H1 (cell line): ENCODE results near the gene PKD1L1. TPM values are rescaled to one million over a fixed set of nuclear protein-coding genes. Genes with fewer than 3 reads are reported as not detected.
A peak's percentile ranks its signal among the peaks of the same experiment; 100 is the strongest.

Experiments used
- CTCF ChIA-PET: fragments of 300-600 bp; sonication (Branson Sonifier 250); formaldehyde crosslinking; loops from one replicate; lab custom pipeline; 2021; ENCODE audit not compliant: partially characterized antibody; lab: Charles Lee
- POLR2A ChIA-PET: fragments of 300-600 bp; sonication (Branson Sonifier 250); formaldehyde crosslinking; loops from one replicate; lab custom pipeline; 2021; ENCODE audit warnings: inconsistent platforms; ENCODE audit not compliant: partially characterized antibody; lab: Charles Lee
- DNase-seq, 2 experiments: peaks; one replicate each; pipeline versions ENCODE4 v3.0.0 to v3.0.0-alpha.2; 2010 to 2022; ENCODE audit warnings: low spot score in 2 of 2, low read depth in 1 of 2, mixed read lengths in 1 of 2
- FAIRE-seq: peaks from 2 replicates; lab custom pipeline; 2011; peaks lifted over from hg19 to GRCh38; lab: Jason Lieb, UNC
- H2AFZ ChIP-seq: 2 replicates; pipeline ENCODE4 v1.8.1; 2012; ENCODE audit warnings: low read length, inconsistent platforms
- H2AK5ac ChIP-seq: 2 replicates; pipeline ENCODE4 v1.6.1; 2013; ENCODE audit warnings: low read depth, low read length
- H2BK120ac ChIP-seq: replicated peaks from 2 replicates; pipeline ENCODE3; 2013; ENCODE audit warnings: low read depth, low read length, inconsistent platforms
- H2BK12ac ChIP-seq: 2 replicates; pipeline ENCODE4 v1.6.1; 2013; ENCODE audit warnings: low read depth, low read length
- H2BK15ac ChIP-seq: 2 replicates; pipeline ENCODE4 v1.6.1; 2013; ENCODE audit warnings: low read length
- H2BK20ac ChIP-seq: 2 replicates; pipeline ENCODE4 v1.6.1; 2013; ENCODE audit warnings: low read length
- H2BK5ac ChIP-seq: 2 replicates; pipeline ENCODE4 v1.6.1; 2013; ENCODE audit warnings: low read depth, low read length
- H3K14ac ChIP-seq: 2 replicates; pipeline ENCODE4 v1.6.1; 2013; ENCODE audit warnings: inconsistent platforms; ENCODE audit not compliant: insufficient read length
- H3K18ac ChIP-seq: 2 replicates; pipeline ENCODE4 v1.6.1; 2013; ENCODE audit warnings: low read length; ENCODE audit errors: extremely low read depth
- H3K23ac ChIP-seq: 2 replicates; pipeline ENCODE4 v1.6.1; 2013; ENCODE audit warnings: inconsistent platforms; ENCODE audit not compliant: insufficient read length
- H3K23me2 ChIP-seq: 2 replicates; pipeline ENCODE4 v1.6.1; 2013; ENCODE audit warnings: low read depth, low read length
- H3K27ac ChIP-seq: 2 replicates; pipeline ENCODE4 v1.6.1; 2011; ENCODE audit warnings: low read depth, low read length, inconsistent platforms
- H3K27me3 ChIP-seq, 4 experiments: replicated peaks in 1 of 4; 1 replicate in 1 of 4; 2 replicates in 3 of 4; pipeline versions ENCODE4 v1.6.1 to v1.8.1; 2011 to 2013; ENCODE audit warnings: low read length in 3 of 4, mild to moderate bottlenecking in 3 of 4, inconsistent platforms in 2 of 4, mixed read lengths in 2 of 4, moderate library complexity in 1 of 4; ENCODE audit not compliant: control insufficient read depth in 3 of 4, insufficient read depth in 3 of 4; ENCODE audit errors: extremely low read depth in 1 of 4
- H3K36me3 ChIP-seq, 4 experiments: 2 replicates each; pipeline versions ENCODE4 v1.6.1 to v1.8.1; 2011 to 2013; ENCODE audit warnings: mild to moderate bottlenecking in 4 of 4, low read length in 3 of 4, moderate library complexity in 2 of 4, control low read depth in 1 of 4, inconsistent platforms in 1 of 4; ENCODE audit not compliant: insufficient read depth in 4 of 4, control insufficient read depth in 2 of 4
- H3K4ac ChIP-seq: replicated peaks from 2 replicates; pipeline ENCODE3; 2013; ENCODE audit warnings: low read length, low read depth, mixed read lengths, inconsistent platforms; ENCODE audit not compliant: insufficient read length
- H3K4me1 ChIP-seq, 4 experiments: replicated peaks in 1 of 4; 1 replicate in 1 of 4; 2 replicates in 3 of 4; pipeline versions ENCODE4 v1.6.1 to v1.8.1; 2011 to 2013; ENCODE audit warnings: low read length in 3 of 4, inconsistent platforms in 2 of 4, mixed read lengths in 1 of 4; ENCODE audit not compliant: insufficient read depth in 4 of 4, control insufficient read depth in 3 of 4
- H3K4me2 ChIP-seq, 2 experiments: 2 replicates each; pipeline versions ENCODE4 v1.6.1 to v1.8.1; 2011 to 2013; ENCODE audit warnings: low read depth in 2 of 2, low read length in 2 of 2, control low read depth in 1 of 2, inconsistent platforms in 1 of 2, mild to moderate bottlenecking in 1 of 2; ENCODE audit not compliant: insufficient read depth in 1 of 2
- H3K4me3 ChIP-seq, 4 experiments: fragments of 200-600, 300-600 bp in 1 of 4; sonication (generic), shearing (Covaris generic), sonication (Bioruptor Twin) in 1 of 4; 2 replicates each; pipeline versions ENCODE4 v1.5.1 to v1.8.1; 2011 to 2016; ENCODE audit warnings: low read length in 4 of 4, low read depth in 3 of 4, control low read depth in 2 of 4, inconsistent platforms in 2 of 4, mild to moderate bottlenecking in 2 of 4, mixed read lengths in 1 of 4, moderate library complexity in 1 of 4; ENCODE audit not compliant: insufficient read depth in 2 of 4; ENCODE audit errors: extremely low read depth in 1 of 4
- H3K56ac ChIP-seq: replicated peaks from 2 replicates; pipeline ENCODE3; 2013; ENCODE audit warnings: low read depth, mild to moderate bottlenecking, mixed read lengths, low read length, inconsistent platforms; ENCODE audit not compliant: insufficient read length
- H3K79me1 ChIP-seq: 2 replicates; pipeline ENCODE4 v1.6.1; 2013; ENCODE audit warnings: low read depth, low read length, control low read depth
- H3K79me2 ChIP-seq, 2 experiments: 2 replicates each; pipeline versions ENCODE4 v1.6.1 to v1.8.1; 2012 to 2013; ENCODE audit warnings: low read length in 2 of 2, mild to moderate bottlenecking in 2 of 2, inconsistent platforms in 1 of 2; ENCODE audit not compliant: insufficient read depth in 2 of 2, control insufficient read depth in 1 of 2
- H3K9ac ChIP-seq, 4 experiments: replicated peaks in 1 of 4; 1 replicate in 1 of 4; 2 replicates in 3 of 4; pipeline versions ENCODE4 v1.6.1 to v1.8.1; 2011 to 2013; ENCODE audit warnings: low read depth in 3 of 4, low read length in 3 of 4, control low read depth in 2 of 4, mild to moderate bottlenecking in 2 of 4, moderate library complexity in 2 of 4, inconsistent platforms in 1 of 4; ENCODE audit errors: extremely low read depth in 1 of 4
- H3K9me3 ChIP-seq, 2 experiments: 2 replicates each; pipeline versions ENCODE4 v1.6.1 to v1.8.1; 2012 to 2013; ENCODE audit warnings: mild to moderate bottlenecking in 2 of 2, moderate library complexity in 2 of 2, control low read depth in 1 of 2, inconsistent platforms in 1 of 2, low read depth in 1 of 2, low read length in 1 of 2, mixed read lengths in 1 of 2; ENCODE audit not compliant: insufficient read depth in 2 of 2
- H4K20me1 ChIP-seq, 2 experiments: replicated peaks in 1 of 2; 2 replicates each; pipeline versions ENCODE3 to v1.8.1; 2011 to 2013; ENCODE audit warnings: inconsistent platforms in 2 of 2, low read length in 2 of 2, mild to moderate bottlenecking in 1 of 2; ENCODE audit not compliant: insufficient read depth in 2 of 2, control insufficient read depth in 1 of 2
- H4K5ac ChIP-seq: 2 replicates; pipeline ENCODE4 v1.6.1; 2013; ENCODE audit warnings: low read length, low read depth, mixed read lengths, inconsistent platforms; ENCODE audit not compliant: insufficient read length
- H4K8ac ChIP-seq: 2 replicates; pipeline ENCODE4 v1.8.0; 2013; ENCODE audit warnings: mild to moderate bottlenecking, moderate library complexity, low read length, inconsistent platforms; ENCODE audit not compliant: insufficient read depth; ENCODE audit errors: extremely low read depth
- H4K91ac ChIP-seq: replicated peaks from 2 replicates; pipeline ENCODE3; 2013; ENCODE audit warnings: low read length, mixed read lengths, inconsistent platforms; ENCODE audit not compliant: insufficient read length
- CBX8 ChIP-seq: fragments of 300-800, 300-1000 bp; sonication (generic); IDR thresholded peaks from 2 replicates; pipeline ENCODE4 v1.7.1; 2016; ENCODE audit warnings: low read depth, low read length, borderline replicate concordance
- NRF1 ChIP-seq: IDR thresholded peaks from 2 replicates; pipeline ENCODE4 v1.6.1; 2011; ENCODE audit warnings: mild to moderate bottlenecking, low read depth, low read length, improper control_type of control experiment
- RFX5 ChIP-seq: IDR thresholded peaks from 2 replicates; pipeline ENCODE4 v1.6.1; 2011; ENCODE audit warnings: low read depth, low read length, improper control_type of control experiment, borderline replicate concordance
- RNF2 ChIP-seq: fragments of 200-900, 300-1000 bp; sonication (generic); IDR thresholded peaks from 2 replicates; pipeline ENCODE4 v1.7.1; 2016; ENCODE audit warnings: borderline replicate concordance, low read depth, mild to moderate bottlenecking, antibody characterized with exemption, low read length; ENCODE audit not compliant: poor library complexity, severe bottlenecking; ENCODE audit errors: missing control alignments
- WGBS, 2 experiments: shearing (Covaris generic) in 1 of 2; methylation state at CpG; one replicate each; pipeline versions ENCODE4 v1.1.6 to v1.1.7; 2013 to 2015; ENCODE audit warnings: low lambda C conversion rate in 2 of 2, mixed read lengths in 2 of 2, inconsistent platforms in 1 of 2, low coverage in 1 of 2, missing lambda C conversion rate in 1 of 2; ENCODE audit not compliant: insufficient replicate concordance in 2 of 2, insufficient coverage in 1 of 2, insufficient read length in 1 of 2; ENCODE audit errors: extremely low coverage in 1 of 2, missing lambda C conversion rate in 1 of 2; 5-methylcytosine and 5-hydroxymethylcytosine counted together
- polyA plus RNA-seq, 7 experiments: library from polyadenylated mRNA; depleted of rRNA in 3 of 7; stranded (reverse) in 5 of 7; unstranded in 2 of 7; fragments of >200 nt in 5 of 7; fragments of 200-250 nt in 2 of 7; gene quantifications; 1 replicate in 5 of 7; 2 replicates in 1 of 7; 4 replicates in 1 of 7; pipeline versions ENCODE4 v1.2.1 to v1.2.3, GENCODE V29; 2011 to 2013; ENCODE audit warnings: missing spikeins in 2 of 7, mixed read lengths in 2 of 7
- total RNA-seq: library from RNA; stranded (reverse); fragmentation: NEBNext Ultra II Directional; extraction: Animal tissue kit (Norgen Biotek cat#: 25700); gene quantifications from 2 replicates; pipeline ENCODE4 v1.2.1, GENCODE V29; 2021
- TF ChIP-seq, protein P1 (sequence below): IDR thresholded peaks from 2 replicates; pipeline ENCODE4 v1.6.1; 2011; ENCODE audit warnings: low read length, improper control_type of control experiment

PKD1L1 gene
- total and polyA plus RNA-seq, 2 of the 8 experiments (the other 6 are each of a cell fraction or from before 2014, with no cell fraction given) = 0.22 to 0.35 TPM

DNA sequence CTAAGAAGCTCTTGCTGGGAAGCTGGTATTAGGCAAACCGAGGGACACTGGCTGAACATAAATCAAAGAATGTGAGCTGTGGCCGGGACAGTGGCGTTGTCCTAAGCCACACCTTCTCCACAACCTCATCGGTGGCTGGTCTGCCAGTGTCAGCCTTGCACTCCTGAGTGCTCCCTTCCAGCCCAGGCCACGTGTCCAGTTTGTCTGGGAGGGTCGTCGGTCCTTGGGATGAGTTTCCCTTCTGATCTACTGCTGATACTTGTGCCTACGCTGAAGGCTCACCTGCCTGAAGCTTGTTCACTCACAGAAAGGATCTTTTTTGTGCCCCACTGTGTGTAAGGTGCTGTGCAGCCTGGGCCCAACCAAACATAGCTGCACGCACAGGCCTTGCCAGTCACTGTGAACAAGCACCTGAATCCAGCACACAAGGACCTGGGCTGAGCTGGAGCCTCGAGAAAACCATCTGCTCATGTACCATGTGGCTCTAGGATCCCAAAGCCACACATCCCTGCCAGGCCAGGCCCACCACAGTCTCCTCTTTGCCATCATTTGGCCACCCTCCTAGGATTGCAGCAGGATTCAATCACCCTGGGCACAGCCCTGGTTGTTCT lies 116.1 kb downstream of the PKD1L1 start:
- POLR2A ChIA-PET = no interaction called here
- WGBS, 2 experiments = 89% methylated on average over 10 of the region's 10 CpGs; no CpG with 5 or more reads in 1 of the 2 experiments
- CTCF ChIA-PET = interaction anchor here (0.6 to 5.1 kb wide), 7 partner anchors 12 to 599 kb away, joined by 3 to 40 read pairs (median 3); no protein-coding TSS in a partner anchor
- TF ChIP-seq CBX8 (no peak), NRF1 (no peak), RFX5 (no peak), RNF2 (no peak)
- TF ChIP-seq, protein P1, sequence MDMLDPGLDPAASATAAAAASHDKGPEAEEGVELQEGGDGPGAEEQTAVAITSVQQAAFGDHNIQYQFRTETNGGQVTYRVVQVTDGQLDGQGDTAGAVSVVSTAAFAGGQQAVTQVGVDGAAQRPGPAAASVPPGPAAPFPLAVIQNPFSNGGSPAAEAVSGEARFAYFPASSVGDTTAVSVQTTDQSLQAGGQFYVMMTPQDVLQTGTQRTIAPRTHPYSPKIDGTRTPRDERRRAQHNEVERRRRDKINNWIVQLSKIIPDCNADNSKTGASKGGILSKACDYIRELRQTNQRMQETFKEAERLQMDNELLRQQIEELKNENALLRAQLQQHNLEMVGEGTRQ = no peak

More for the DNA sequence above, 116.1 kb downstream of the PKD1L1 start:
- H4K20me1 ChIP-seq = no peaks in the 10 kb centered on the region
- H3K23ac ChIP-seq = no peak overlapping the region
- no peak overlapping the region for H2BK15ac ChIP-seq
- no peak overlapping the region for H3K56ac ChIP-seq
- no peak for FAIRE-seq
- H3K9me3 ChIP-seq = no peaks in the 10 kb centered on the region
- no peak overlapping the region for H3K4ac ChIP-seq
- no peaks in the 10 kb centered on the region for H3K36me3 ChIP-seq
- H4K5ac ChIP-seq = no peak overlapping the region
- no peak overlapping the region for H2BK5ac ChIP-seq
- no peak overlapping the region for H2BK20ac ChIP-seq
- no peak overlapping the region for H4K8ac ChIP-seq
- no peak overlapping the region for H3K14ac ChIP-seq
- no peaks in the 10 kb centered on the region for H3K79me2 ChIP-seq
- H3K4me1 ChIP-seq = no peaks in the 10 kb centered on the region; a peak in 1 of 7 replicates
- H4K91ac ChIP-seq = no peak overlapping the region
- H2AK5ac ChIP-seq = no peak overlapping the region
- no peak overlapping the region for H3K4me2 ChIP-seq
- H2AFZ ChIP-seq = no peak overlapping the region
- H2BK12ac ChIP-seq = no peak overlapping the region
- no peaks in the 10 kb centered on the region for H3K79me1 ChIP-seq
- no peak overlapping the region for H3K27ac ChIP-seq
- H3K18ac ChIP-seq = no peak overlapping the region
- no peak overlapping the region for H3K4me3 ChIP-seq
- H2BK120ac ChIP-seq = no peak overlapping the region
- DNase-seq = peak in 1 of 2 experiments; percentile 35
- no peaks in the 10 kb centered on the region for H3K23me2 ChIP-seq
- H3K27me3 ChIP-seq = no peaks in the 10 kb centered on the region; a peak in 1 of 7 replicates
- no peak overlapping the region for H3K9ac ChIP-seq
